ENCODE data around the gene CKAP4.
"Not testable (repeated sequence)": the region's sequence is repeated elsewhere in the genome, so short reads cannot be mapped to it uniquely, and the experiment has no call there.

CKAP4 gene, protein sequence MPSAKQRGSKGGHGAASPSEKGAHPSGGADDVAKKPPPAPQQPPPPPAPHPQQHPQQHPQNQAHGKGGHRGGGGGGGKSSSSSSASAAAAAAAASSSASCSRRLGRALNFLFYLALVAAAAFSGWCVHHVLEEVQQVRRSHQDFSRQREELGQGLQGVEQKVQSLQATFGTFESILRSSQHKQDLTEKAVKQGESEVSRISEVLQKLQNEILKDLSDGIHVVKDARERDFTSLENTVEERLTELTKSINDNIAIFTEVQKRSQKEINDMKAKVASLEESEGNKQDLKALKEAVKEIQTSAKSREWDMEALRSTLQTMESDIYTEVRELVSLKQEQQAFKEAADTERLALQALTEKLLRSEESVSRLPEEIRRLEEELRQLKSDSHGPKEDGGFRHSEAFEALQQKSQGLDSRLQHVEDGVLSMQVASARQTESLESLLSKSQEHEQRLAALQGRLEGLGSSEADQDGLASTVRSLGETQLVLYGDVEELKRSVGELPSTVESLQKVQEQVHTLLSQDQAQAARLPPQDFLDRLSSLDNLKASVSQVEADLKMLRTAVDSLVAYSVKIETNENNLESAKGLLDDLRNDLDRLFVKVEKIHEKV

DNA sequence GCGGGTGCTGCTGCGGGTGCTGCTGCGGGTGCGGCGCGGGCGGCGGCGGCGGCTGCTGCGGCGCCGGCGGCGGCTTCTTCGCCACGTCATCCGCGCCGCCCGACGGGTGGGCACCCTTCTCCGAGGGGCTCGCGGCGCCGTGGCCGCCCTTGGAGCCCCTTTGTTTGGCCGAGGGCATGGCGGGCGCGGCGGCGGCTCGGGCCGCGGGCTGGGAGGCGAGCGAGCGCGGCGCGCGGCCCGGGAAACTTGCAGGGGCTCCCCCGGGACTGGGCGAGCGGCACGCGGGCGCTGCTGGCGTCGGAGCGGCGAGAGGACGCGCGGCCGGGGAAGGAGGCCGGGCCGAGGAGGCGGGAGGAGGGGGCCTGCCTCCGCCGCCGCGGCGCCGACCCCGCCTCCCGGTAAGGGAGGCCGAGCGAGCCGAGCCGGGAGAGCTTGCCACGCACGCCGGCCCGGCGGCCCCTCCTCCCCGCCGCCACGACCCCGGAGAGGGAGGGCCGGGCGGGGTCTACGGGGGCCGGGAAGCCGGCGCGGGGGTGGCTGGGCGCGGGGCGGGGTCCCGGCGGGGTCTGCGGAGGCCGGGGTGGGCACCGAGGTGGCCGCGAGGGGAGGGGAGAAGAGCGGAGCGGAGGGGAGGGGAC is at the start of gene CKAP4:
TSS of gene CKAP4 (minus strand) at position 347 of the 638 bp plus-strand sequence. CDS start at position 178, 169 bp downstream.
- DNase-seq: peak; percentile 45

DNA sequence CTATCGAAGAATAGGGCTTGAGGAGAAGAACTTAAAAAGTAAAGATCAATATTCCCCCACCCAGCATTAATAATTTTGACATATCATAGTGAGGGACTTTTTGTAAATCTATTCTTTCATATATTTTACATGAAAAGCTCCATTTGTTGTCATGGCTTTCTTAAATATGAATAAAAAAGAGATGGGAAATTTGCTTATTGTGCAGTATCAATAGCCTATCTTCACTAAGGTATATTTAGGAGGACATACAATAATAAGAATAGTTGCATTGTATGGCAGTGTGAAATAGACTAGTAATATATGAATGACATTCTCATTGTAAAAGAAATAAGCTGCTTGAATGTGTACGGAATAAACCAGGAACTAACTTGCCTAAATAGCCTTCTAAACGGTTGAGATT is 49.3 kb upstream of the CKAP4 start:
- no peak for DNase-seq

DNA sequence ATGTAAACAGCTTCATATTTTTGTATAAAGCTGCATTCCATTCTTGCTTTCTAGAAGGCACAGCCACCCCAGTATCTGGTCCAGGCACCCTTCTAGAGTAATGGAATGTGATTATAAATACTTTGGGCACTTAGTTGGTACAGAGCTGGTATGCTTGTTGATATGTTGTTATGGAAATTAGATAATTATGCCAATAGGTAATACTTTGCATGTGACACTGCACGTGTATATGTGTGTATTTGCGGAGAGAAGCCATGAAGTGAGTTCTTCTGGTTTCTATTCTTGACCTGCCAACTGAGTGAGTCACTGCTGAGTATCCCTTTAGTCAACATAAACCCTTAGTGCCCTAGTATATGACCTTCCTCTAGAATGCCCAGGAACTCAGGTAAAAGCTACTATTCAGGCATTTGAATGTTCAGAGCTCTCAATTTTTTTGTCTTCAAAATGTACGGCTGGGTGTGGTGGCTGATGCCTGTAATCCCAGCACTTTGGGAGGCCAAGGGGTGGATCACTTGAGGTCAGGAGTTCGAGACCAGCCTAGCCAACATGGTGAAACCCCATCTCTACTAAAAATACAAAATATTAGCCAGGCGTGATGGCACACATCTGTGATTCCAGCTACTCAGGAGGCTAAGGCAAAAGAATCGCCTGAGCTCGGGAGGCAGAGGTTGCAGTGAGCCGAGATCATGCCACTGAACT is 48.5 kb upstream of the CKAP4 start:
- no peak for DNase-seq

DNA sequence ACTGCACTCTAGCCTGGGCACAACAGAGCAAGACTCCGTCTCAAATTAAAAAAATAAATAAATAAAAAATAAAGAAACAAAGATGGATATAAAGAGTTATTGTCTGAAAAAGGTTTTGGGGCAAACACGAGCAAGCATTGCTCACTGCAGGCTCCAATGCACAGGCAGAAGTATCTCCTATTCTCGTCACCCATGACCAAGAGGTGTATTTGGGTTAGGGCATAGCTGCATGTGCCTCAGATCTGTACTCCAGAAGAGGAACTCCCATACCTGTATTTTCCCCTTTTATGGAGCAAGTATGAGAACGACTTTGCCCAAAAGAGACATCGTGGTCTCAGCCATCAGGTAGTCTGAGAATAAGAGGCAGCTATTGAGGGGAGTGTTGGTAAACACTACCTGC is 44.5 kb upstream of the CKAP4 start:
- no peak for DNase-seq

DNA sequence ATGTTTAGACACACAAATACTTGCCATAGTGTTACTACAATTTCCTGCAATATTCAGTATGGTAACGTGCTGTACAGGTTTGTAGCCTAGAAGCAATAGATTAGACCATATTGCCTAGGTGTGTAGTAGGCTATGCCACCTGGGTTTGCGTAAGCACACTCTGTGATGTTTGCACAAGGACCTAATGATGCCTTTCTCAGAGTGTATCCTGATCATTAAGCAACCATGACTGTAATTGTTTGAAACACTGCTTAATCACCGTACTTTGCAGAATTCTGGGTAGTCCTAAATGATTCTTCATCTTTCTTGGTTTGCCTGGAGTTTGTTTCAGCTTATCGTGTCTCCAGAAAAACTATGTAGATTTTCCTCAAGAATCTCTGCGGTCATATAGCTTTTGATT is 43.5 kb upstream of the CKAP4 start:
- DNase-seq: no peak

DNA sequence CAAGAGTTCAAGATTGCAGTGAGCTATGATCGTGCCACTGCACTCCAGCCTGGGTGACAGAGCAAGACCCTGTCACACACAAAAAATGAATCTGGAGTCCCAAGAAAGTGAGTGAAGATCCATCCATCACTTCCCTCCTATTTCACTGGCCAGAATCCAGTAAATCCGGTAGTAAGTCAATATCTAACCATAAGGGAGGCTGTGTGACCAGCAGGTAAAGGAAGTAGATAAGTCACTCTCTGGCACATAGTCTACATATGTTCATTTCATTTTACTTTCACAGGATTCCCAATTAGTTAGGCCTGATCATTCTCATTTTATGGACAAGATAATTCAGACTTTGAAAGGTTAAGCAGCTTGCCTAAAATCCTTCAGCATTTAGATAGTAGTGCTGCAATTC is 42.8 kb upstream of the CKAP4 start:
- no peak for DNase-seq

DNA sequence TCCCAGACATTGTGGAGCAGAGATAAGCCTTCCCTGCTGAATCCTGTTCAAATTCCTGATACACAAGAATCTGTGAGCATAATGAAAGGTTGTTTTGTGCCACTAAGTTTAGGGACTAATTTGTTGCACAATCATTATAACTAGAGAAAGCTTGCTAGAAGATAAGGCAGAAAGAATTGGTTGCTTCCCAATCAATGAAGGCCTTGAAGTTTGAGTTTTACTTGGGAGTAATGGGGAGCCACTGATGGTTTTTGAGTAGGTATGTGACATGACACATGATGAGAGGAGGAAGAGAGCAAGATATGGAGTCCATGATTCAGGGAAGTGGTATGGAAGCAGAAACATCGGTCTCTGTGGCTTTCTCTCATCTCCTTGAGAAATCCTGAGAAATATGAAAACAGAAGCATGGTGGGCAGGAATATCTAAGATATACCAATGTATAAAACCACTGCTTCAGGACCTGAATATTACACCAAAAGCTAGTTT is 41.4 kb upstream of the CKAP4 start:
- DNase-seq: no peak

DNA sequence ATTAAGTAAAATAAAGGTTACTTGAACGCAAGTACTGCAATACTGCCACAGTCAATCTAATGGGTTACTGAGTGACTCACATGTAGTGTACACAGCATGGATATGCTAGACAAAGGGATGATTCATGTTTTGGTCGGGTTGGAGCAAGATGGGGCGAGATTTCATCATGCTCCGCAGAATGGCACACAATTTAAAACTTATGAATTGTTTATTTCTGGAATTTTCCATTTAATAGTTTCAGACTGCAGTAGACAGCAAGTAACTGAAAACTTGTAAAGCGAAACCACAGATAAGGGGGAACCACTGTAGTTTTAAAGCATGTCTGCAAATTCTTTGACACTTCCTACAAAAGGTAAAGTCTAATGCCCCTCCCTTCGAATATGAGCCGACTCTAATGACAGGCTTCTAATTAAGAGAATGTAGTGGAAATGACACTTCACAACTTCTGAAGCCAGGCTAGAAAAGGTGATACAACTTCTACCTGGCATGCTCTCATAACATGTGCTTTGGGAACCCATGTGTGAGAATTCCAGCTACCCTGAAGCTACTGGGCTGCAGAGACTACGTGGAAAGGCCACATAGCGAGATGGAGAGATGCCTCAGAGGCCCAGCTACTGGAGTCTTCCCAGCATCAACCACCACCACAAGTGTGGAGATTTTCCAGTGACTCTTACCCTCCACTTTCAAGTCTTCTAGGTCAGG is 40.8 kb upstream of the CKAP4 start:
- DNase-seq: no peak

DNA sequence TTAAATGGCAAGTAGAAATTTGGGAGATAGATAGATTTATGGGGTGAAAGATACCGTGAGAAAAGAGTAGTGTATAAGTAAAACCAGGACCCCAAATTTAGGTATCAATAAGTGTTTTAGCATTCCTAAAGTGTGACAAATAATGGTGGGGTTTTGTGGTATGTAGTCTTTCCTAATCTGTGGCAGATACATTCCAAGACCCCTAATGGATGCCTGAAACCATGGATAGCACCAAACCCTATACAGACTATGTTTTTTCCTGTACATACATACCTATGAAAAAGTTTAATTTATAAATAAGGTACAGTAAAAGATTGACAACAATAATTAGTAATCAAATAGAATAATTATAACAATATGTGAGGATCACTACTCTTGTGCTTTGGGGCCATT is 40.3 kb upstream of the CKAP4 start:
- no peak for DNase-seq

DNA sequence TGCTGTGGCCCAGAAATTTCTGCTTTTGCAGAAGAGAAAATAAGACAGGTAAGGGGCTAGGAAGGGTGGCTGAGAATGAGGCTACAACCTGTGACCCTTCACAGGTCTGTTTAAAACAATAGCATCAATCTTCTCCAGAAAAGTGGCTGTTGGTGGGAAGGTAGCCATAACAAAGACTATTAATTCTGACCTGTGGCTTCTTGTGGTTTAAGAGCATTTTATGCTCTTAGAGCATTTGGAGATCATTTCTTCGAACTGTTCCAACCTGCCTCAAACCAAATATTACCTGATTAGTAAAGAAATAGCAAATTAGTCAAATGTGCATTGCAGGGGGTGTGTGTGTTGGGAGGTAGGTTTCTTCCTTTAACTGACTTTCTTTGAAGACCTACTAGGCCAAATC is 39.5 kb upstream of the CKAP4 start:
- no peak for DNase-seq

DNA sequence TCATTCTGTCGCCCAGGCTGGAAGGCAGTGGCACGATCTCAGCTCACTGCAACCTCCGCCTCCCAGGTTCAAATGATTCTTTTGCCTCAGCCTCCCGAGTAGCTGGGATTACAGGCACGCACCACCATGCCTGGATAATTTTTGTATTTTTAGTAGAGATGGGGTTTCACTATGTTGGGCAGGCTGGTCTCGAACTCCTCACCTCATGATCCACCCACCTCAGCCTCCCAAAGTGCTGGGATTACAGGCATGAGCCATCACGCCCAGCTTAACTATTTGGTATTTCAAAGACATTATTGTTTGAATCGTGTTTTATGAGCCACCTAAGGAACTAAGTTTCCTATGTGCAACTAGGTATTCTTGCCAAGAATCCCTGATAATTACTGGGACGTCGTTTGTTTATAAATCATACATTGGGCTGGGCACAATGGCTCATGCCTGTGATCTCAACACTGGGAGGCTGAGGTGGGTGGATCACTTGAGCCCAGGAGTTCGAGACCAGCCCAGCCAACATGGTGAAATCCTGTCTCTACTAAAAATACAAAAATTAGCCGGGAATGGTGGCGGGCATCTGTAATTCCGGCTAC is 38.8 kb upstream of the CKAP4 start:
- not testable (repeated sequence) for DNase-seq

DNA sequence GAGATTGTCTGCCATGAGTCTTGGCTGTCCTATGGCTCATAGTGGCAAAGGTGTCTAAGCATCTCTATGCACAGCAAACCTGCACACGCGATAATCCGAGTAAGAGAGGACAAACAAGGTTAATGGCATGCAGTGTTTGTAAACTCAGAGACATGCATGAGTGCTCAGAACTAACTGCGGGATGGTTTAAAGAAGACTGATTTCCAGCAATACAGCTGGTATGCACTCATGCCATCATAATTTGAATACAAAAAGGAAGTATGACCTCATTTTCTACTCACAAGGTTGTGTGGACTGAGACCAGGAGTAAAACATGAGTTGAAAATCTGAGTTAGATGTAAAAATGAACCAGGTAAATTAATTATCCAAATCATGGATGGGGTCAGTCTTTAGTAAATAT is 38.2 kb upstream of the CKAP4 start:
- DNase-seq: no peak

DNA sequence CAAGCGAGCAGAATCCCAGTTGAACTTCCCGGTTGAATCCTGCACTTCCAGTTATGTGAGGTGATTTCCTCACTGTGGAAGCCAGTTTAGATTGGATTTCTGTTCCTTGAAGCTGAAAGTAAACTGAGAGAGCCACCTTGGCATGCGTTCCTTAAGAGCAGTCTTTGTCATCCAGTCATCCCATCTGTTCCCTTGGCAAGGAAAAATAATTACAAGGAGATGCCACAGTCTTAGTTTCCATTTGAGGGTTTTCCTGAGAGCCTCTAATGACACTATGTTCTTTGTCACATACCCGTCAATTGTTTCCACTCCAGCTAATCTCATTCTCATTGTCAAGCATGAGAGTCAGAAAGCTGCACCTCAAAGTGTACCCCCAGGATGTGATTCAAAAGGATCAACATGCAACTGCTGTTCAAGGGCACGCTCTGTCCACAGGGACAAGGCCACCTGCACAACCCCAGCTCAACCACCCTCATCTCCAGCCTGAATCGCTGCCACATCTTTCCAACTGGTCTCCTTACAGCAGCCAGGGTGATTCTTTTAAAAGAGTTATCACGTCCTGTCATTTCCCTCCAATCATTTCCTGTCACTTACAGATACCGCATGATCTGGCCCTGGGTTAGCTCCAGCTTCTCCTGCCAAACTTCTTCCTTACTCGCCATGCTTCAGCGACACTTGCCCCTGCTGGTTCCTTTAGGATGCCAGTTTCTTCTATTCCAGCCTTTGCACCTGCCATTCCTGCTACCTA is 36.7 kb upstream of the CKAP4 start:
- no peak for DNase-seq

DNA sequence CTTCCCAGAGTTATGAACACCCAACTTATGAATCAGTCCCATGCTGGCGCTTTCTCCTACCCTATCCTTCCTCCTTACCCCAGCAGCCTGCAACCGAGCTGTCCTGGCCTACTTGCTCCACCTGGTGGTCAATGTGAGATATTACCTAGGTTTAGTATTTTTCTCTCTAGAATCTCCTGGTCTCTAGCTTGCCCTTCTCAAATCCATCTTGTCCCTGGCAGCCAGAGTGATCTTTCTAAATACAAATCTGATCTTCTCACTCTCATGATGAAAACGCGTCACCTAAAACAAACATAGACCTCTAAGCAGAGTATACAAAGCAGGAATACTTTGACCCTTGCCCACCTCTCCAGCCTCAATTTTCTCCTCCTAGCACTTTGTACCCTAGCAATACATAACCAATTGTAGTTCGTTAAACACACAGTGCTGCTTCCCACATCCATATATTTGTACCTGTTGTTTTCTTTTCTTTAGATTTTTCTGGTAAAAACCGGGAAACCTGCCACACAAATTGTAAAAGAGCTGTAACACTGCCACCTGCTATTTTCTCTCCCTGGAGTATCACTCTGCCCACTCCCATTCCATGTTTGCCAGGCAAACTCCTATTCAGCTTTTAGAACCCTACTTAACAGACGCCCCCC is 34.8 kb upstream of the CKAP4 start:
- peak; percentile 9 for DNase-seq

DNA sequence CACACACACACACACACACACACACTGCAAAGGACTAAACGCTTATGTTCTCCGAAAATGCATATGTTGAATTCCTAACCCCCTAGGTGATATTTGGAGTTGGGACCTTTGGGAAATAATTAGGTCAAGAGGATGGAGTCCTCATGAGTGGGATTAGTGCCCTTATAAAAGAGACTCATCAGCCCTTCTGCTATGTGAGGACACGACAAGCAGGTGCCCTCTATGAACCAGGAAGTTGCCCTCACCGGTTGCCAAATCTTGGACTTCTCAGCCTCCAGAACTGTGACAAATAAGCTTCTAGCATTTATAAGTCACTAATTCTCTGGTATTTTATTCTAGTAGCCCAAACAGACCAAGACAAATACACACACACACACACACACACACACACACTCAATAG is 34.0 kb upstream of the CKAP4 start:
- DNase-seq: no peak

DNA sequence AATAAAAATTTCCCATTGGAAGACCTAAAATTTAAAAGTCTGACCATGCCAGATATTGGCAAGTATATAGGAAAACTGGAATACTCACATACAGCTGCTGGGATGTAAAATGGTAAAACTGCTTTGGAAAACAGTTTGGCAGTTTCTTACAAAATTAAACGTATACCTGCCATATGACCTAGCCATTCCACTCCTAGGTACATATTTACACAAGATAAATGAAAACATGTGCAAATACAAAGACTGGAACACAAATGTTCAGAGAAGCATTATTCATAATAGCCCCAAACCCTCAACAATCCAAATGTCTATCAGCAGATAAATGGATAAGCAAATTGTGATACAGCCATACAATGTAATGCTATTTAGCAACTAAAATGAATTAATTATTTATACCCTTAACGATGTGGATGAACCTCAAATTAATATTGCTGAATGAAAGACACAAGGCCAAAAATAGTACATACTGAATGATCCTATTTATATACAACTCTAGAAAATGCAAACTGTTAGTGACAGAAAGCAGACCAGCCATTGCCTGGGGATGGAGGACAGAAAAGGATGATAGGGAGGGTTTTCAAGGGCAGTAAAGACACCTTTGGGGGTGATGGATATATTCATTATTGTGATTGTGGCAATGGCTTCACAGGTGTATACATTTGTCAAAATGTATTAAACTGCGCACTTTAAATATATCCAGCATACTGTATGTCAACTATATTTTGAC is 33.4 kb upstream of the CKAP4 start:
- DNase-seq: no peak

DNA sequence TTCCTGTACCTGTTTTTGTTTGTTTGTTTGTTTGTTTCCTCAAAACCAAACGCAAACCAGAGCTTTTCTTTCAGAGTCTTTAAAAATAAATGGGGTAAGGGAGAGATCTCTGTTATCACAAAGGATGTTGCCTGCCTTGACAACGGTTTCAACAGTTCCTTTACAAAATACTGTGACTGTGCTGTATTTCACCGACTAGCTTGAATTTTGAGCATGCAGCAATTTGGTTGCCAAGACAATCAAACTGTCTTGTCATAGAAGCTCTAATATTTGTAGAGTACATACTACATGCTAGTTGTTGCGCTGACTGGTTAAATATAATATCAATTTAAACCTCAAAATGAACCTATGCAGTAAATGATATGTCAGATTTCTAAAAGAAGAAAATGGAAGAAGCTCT is 32.3 kb upstream of the CKAP4 start:
- DNase-seq: no peak

DNA sequence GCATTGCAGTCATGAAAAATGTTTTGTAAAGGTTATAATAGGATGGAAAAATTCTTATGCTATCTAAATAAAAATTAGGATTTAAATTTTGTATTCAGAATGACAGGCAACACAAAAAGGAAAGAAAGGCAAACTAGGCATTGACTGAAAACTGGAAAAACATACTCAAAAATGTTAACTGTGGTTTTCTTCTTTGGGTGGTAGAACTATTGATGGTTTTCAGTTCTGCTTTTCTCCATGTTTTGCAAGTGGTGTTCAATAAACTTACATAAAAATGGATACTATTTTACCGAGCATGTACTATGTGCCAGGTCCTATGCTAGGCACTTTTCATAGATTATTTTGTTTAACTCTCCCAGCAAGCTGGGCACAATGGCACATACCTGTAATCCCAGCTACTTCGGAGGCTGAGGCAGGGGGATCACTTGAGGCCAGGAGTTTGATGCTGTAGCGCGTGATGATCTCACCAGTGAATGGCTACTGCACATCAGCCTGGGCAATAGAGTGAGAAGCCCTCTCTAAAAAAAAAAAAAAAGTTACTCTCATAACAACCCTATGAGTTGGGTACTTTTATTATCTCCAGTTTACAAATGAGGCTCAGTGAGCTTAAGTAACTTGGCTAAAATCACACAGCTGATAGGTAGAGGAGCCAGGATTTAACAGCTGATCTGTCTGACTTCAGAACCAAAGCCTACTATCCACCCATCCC is 28.4 kb upstream of the CKAP4 start:
- no peak for DNase-seq

DNA sequence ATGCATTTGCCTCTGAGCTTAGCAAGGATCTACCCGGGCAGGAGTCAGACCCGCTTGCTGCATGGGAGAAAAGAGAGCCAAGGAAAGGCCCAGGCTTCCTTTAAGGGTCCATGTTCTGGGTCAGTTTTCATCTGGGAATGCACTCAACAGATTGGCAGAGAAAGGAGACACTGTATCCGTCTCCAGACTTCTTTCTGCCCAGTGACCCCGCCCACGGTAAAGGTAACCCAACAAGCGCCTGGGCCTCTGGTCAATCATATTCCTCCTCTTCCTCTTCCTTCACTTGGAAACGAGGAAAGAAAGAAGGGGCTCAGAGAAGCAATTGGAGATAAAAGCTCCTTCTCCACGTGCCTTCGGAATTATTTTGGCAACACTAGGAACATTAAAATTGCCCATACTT is 27.6 kb upstream of the CKAP4 start:
- no peak for DNase-seq
